Measurements from ENCODE around the gene CACNA1G.

DNA sequence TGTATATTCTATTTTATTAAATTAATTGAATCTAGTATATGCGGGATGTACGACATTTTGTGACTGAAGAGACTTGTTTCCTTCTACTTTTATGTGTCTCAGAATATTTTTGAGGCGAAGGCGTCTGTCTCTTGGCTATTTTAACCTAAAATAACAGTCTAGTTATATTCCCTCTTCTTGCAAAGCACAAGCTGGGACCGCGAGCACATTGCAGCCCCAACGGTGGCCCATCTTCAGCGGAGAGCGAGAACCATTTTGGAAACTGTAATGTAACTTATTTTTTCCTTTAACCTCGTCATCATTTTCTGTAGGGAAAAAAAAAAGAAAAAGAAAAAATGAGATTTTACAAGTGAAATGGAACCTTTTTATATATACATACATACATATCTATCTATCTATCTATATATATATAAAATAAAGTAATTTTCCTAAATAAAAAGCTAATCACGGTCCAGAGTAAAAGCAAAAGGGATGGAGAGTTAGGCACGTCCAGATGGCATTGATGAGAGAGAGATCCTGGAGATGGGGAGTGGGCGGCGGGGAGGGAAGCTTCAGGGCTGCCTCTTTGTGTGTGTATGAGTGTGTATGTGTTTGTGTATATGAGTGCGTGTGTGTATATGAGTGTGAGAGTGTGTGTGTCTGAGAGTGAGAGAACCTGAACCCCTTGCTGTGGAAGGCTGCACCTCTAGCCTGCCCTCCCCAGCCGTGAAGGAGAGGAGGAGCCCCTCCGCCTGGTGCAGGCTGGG lies 66.7 kb downstream of the CACNA1G start:
- TF ChIP-seq EZH2 (IDR thresholded peaks at IDR 0.05; ENCODE audit: insufficient read depth, poor library complexity, severe bottlenecking): no peak
- no peak for TF ChIP-seq EZH2phosphoT487 (IDR thresholded peaks at IDR 0.05; ENCODE audit: insufficient read depth, low read depth)
